ENCODE results near the gene METTL1. TPM values are rescaled to one million over a fixed set of nuclear protein-coding genes. Genes with fewer than 3 reads are reported as not detected.

The METTL1 gene
- total RNA-seq, 2 donors from 2014 or later, result 26.1 to 28.7 TPM

DNA sequence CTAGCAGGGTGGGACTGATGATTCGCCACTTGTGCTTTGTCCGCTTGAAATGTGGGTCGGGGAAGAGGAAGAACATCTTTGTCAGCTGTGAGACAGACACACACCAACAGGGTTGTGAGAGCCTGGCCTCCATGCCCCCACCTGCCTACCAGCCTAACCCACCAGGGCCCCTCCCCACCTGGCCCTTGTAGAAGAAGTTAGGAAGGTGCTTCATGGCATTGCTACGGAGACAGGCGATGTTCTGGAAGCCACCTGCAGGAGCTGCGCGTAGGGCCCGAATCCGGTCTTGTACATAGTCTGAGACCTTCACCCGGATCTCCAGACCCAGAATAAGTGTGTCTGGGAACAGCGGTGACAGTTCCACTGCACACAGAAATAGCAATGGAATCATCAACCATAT, 2.3 kb downstream of the METTL1 start:
- Histone ChIP-seq H3K36me3 (ENCODE audit: control insufficient read depth, insufficient read depth, low read length) (peaks cover 31% of the 10 kb centered on the region), H3K9ac (ENCODE audit: extremely low read depth, low read length, poor library complexity, severe bottlenecking) (no peak overlapping the region), H3K4me1 (ENCODE audit: control insufficient read depth, insufficient read depth, low read length) (peaks cover 6% of the 10 kb centered on the region), H3K9me3 (ENCODE audit: control insufficient read depth, low read length) (no peaks in the 10 kb centered on the region), H3K27ac (ENCODE audit: low read depth, low read length) (no peak overlapping the region), H3K4me3 (ENCODE audit: low read length) (no peak overlapping the region), H3K27me3 (ENCODE audit: control insufficient read depth, insufficient read depth, low read length, poor library complexity, severe bottlenecking) (peaks cover 27% of the 10 kb centered on the region)
- Mint-ChIP-seq H3K27ac (no peak overlapping the region), H3K4me1 (peaks cover 19% of the 10 kb centered on the region), H3K36me3 (ENCODE audit: low read depth) (peaks cover 23% of the 10 kb centered on the region), H3K4me3 (no peak overlapping the region), H3K9me3 (no peaks in the 10 kb centered on the region), H3K27me3 (ENCODE audit: insufficient read depth) (peaks cover 30% of the 10 kb centered on the region)
- TF ChIP-seq CTCF (conservative IDR thresholded peaks at IDR 0.05), result no peak
- WGBS, 2 experiments (ENCODE audit: insufficient coverage in 1 of 2, insufficient read length in 1 of 2), result 99% methylated on average over 9 to 11 of the region's 11 CpGs
- no peak for DNase-seq

- Histone ChIP-seq H3K4me1 (ENCODE audit: control insufficient read depth, insufficient read depth, low read length) (peaks cover 6% of the 10 kb centered on the region), H3K27me3 (ENCODE audit: control insufficient read depth, insufficient read depth, low read length, poor library complexity, severe bottlenecking) (peaks cover 44% of the 10 kb centered on the region), H3K4me3 (ENCODE audit: low read length) (no peak overlapping the region), H3K9me3 (ENCODE audit: control insufficient read depth, low read length) (no peaks in the 10 kb centered on the region), H3K9ac (ENCODE audit: extremely low read depth, low read length, poor library complexity, severe bottlenecking) (no peak overlapping the region), H3K27ac (ENCODE audit: low read depth, low read length) (no peak overlapping the region), H3K36me3 (ENCODE audit: control insufficient read depth, insufficient read depth, low read length) (peaks cover 31% of the 10 kb centered on the region)
- Mint-ChIP-seq H3K4me3 (no peak overlapping the region), H3K9me3 (no peaks in the 10 kb centered on the region), H3K4me1 (peaks cover 17% of the 10 kb centered on the region), H3K36me3 (ENCODE audit: low read depth) (peaks cover 23% of the 10 kb centered on the region), H3K27me3 (ENCODE audit: insufficient read depth) (peaks cover 47% of the 10 kb centered on the region), H3K27ac (no peak overlapping the region)
- no peak for TF ChIP-seq CTCF (conservative IDR thresholded peaks at IDR 0.05)
- DNase-seq, result no peak
- WGBS, 2 experiments (ENCODE audit: insufficient coverage in 1 of 2, insufficient read length in 1 of 2), result 70 to 93% methylated on average over 3 of the region's 3 CpGs
These were observed 4.0 kb downstream of the METTL1 start for GRCh38 chr12:57767876-57768275.

DNA sequence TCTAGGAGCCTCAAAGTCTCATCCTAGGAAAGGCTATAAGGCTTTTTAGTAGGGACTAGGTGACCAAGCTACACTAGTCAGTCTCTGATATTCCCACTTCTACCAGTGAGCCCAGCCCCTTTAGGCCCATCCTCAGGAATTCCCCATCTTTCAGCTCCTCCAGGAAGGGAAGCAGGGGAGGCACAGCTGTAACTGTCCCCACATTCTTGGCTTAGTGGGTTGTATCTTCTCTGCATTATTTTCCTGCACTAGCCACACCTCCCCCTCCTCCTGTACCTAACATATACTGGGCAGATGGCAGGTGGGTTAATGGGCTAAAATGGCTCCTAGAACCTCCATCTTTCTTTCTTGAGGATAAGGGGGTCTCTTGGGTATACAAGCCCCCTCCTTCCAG, 4.6 kb downstream of the METTL1 start:
- Mint-ChIP-seq H3K9me3 (no peaks in the 10 kb centered on the region), H3K36me3 (ENCODE audit: low read depth) (peaks cover 23% of the 10 kb centered on the region), H3K27ac (no peak overlapping the region), H3K4me1 (peaks cover 17% of the 10 kb centered on the region), H3K27me3 (ENCODE audit: insufficient read depth) (peaks cover 53% of the 10 kb centered on the region), H3K4me3 (peak overlapping the region; percentile 49)
- TF ChIP-seq CTCF (conservative IDR thresholded peaks at IDR 0.05), result no peak
- Histone ChIP-seq H3K9ac (ENCODE audit: extremely low read depth, low read length, poor library complexity, severe bottlenecking) (no peak overlapping the region), H3K36me3 (ENCODE audit: control insufficient read depth, insufficient read depth, low read length) (peaks cover 31% of the 10 kb centered on the region), H3K4me3 (ENCODE audit: low read length) (peak overlapping the region; percentile 75), H3K9me3 (ENCODE audit: control insufficient read depth, low read length) (no peaks in the 10 kb centered on the region), H3K27me3 (ENCODE audit: control insufficient read depth, insufficient read depth, low read length, poor library complexity, severe bottlenecking) (peaks cover 50% of the 10 kb centered on the region), H3K27ac (ENCODE audit: low read depth, low read length) (no peak overlapping the region), H3K4me1 (ENCODE audit: control insufficient read depth, insufficient read depth, low read length) (peaks cover 6% of the 10 kb centered on the region)
- DNase-seq, result no peak
